HepG2 (cell line): ENCODE measurements around the gene AGXT. TPM values are rescaled to one million over a fixed set of nuclear protein-coding genes. Genes with fewer than 3 reads are reported as not detected.

Experiments
- BRCA1 ChIP-seq: sonication (generic); formaldehyde crosslinking; IDR thresholded peaks from 2 replicates; pipeline ENCODE4 v1.4.0; 2020; ENCODE audit warnings: missing genetic modification reagents
- BRF2 ChIP-seq: sonication (generic); formaldehyde crosslinking; IDR thresholded peaks from 2 replicates; pipeline ENCODE4 v1.8.1; 2022; ENCODE audit warnings: mild to moderate bottlenecking, missing genetic modification reagents
- DMAP1 ChIP-seq: IDR thresholded peaks from 2 replicates; pipeline ENCODE4 v1.6.1; 2016
- DRAP1 ChIP-seq: IDR thresholded peaks from 2 replicates; pipeline ENCODE4 v1.6.1; 2016; ENCODE audit warnings: missing genetic modification reagents, missing compliant biosample characterization
- GATA4 ChIP-seq: sonication (generic); IDR thresholded peaks from 2 replicates; pipeline ENCODE4 v1.6.1; 2016; ENCODE audit warnings: antibody characterized with exemption, low read depth, borderline replicate concordance
- IRF2 ChIP-seq: IDR thresholded peaks from 2 replicates; pipeline ENCODE4 v1.6.1; 2018; ENCODE audit warnings: missing genetic modification reagents, missing compliant biosample characterization
- MAF1 ChIP-seq: sonication (generic); formaldehyde crosslinking; IDR thresholded peaks from 2 replicates; pipeline ENCODE4 v1.5.0; 2020; ENCODE audit warnings: missing genetic modification reagents, borderline replicate concordance
- MAFG ChIP-seq: sonication (generic); formaldehyde crosslinking; IDR thresholded peaks from 2 replicates; pipeline ENCODE4 v1.5.1; 2020; ENCODE audit warnings: mild to moderate bottlenecking, missing genetic modification reagents
- NCOA1 ChIP-seq: sonication (generic); formaldehyde crosslinking; IDR thresholded peaks from 2 replicates; pipeline ENCODE4 v1.9.0; 2021; ENCODE audit warnings: missing genetic modification reagents
- SMAD3 ChIP-seq: sonication (generic); formaldehyde crosslinking; IDR thresholded peaks from 2 replicates; pipeline ENCODE4 v1.4.0; 2020; ENCODE audit warnings: missing genetic modification reagents
- SMYD3 ChIP-seq: sonication (generic); formaldehyde crosslinking; IDR thresholded peaks from 2 replicates; pipeline ENCODE4 v1.8.1; 2023; ENCODE audit warnings: mild to moderate bottlenecking, missing genetic modification reagents
- TBX2 ChIP-seq: sonication (generic); formaldehyde crosslinking; IDR thresholded peaks from 2 replicates; pipeline ENCODE4 v1.5.0; 2020; ENCODE audit warnings: missing genetic modification reagents, mild to moderate bottlenecking, borderline replicate concordance
- UBTF ChIP-seq: sonication (generic); formaldehyde crosslinking; IDR thresholded peaks from 2 replicates; pipeline ENCODE4 v1.4.0; 2020; ENCODE audit warnings: mild to moderate bottlenecking, missing genetic modification reagents
- ZBTB7A ChIP-seq: sonication (generic); formaldehyde crosslinking; IDR thresholded peaks from 2 replicates; pipeline ENCODE4 v1.8.0; 2022; ENCODE audit warnings: mild to moderate bottlenecking, missing genetic modification reagents
- ZNF441 ChIP-seq: sonication (generic); formaldehyde crosslinking; IDR thresholded peaks from 2 replicates; pipeline ENCODE4 v1.7.0; 2021; ENCODE audit warnings: missing genetic modification reagents, borderline replicate concordance
- ZNF574 ChIP-seq: sonication (generic); formaldehyde crosslinking; IDR thresholded peaks from 2 replicates; pipeline ENCODE4 v1.4.0; 2020; ENCODE audit warnings: missing genetic modification reagents
- ZNF781 ChIP-seq: sonication (generic); formaldehyde crosslinking; IDR thresholded peaks from 2 replicates; pipeline ENCODE4 v1.5.1; 2020; ENCODE audit warnings: borderline replicate concordance, mild to moderate bottlenecking, missing genetic modification reagents; ENCODE audit errors: not compliant biosample characterization
- ZSCAN21 ChIP-seq: sonication (generic); formaldehyde crosslinking; IDR thresholded peaks from 2 replicates; pipeline ENCODE4 v1.8.0; 2022; ENCODE audit warnings: mild to moderate bottlenecking, missing genetic modification reagents, moderate library complexity, borderline replicate concordance
- ZSCAN25 ChIP-seq: sonication (generic); formaldehyde crosslinking; IDR thresholded peaks from 2 replicates; pipeline ENCODE4 v1.8.0; 2022; ENCODE audit warnings: mild to moderate bottlenecking, missing genetic modification reagents
- polyA plus RNA-seq, 8 experiments: library from polyadenylated mRNA; depleted of rRNA in 3 of 8; stranded (reverse) in 7 of 8; unstranded in 1 of 8; fragments of >200 nt; fragmentation: Illumina TruSeq in 4 of 8; extraction: Trizol in 4 of 8; gene quantifications; 2 replicates each; pipeline versions ENCODE4 v1.2.1 to v1.2.3, GENCODE V29; 2011 to 2016; ENCODE audit warnings: low read depth in 4 of 8, missing spikeins in 1 of 8, mixed read lengths in 1 of 8; ENCODE audit not compliant: insufficient read depth in 1 of 8
- total RNA-seq, 5 experiments: library from RNA; depleted of rRNA; stranded (reverse); fragments of >200 nt; fragmentation: Illumina TruSeq; extraction: Trizol; gene quantifications; 2 replicates each; pipeline ENCODE4 v1.2.3, GENCODE V29; 2016; ENCODE audit warnings: low read depth in 1 of 5
- TF ChIP-seq, protein P1 (sequence below): IDR thresholded peaks from 2 replicates; pipeline ENCODE4 v1.6.1; 2012; ENCODE audit warnings: inconsistent platforms

Gene AGXT
- total and polyA plus RNA-seq, 2 of the 13 experiments (the other 11 are each of a cell fraction or from before 2014, with no cell fraction given) = 41.9 to 96.1 TPM

DNA sequence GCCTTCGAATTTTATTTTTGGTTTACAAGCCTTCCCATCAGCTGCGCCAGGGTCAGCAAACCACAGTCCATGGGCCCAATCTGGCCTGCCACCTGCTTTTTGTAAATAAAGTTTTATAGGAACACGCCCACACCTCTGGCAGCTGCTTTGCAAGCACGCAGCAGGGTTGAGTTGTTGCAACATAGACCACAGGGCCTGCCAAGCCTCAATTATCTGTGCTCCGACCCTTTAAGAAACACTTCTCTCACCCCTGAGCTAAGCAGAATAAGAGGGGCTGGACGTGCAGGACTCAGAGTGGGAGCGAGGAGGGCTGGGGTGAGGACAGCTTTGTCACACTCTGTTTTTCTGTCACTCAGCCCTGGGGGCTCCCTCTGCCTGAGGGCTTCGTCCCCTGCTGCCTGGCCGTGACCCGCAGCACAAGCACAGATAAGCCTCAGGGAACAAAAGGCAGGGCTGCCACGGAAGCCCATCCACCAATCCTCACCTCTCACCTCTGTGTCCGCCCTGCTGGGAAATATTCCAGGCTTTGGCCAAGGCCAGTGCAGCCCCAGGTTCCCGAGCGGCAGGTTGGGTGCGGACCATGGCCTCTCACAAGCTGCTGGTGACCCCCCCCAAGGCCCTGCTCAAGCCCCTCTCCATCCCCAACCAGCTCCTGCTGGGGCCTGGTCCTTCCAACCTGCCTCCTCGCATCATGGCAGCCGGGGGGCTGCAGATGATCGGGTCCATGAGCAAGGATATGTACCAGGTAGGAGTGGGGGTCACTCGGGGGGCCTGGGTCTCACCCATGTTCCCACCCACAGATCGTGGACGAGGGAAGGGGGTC lies at the start of gene AGXT (continued):
- peak; percentile 74 for TF ChIP-seq UBTF (CRISPR knock-in tag)
- no peak for TF ChIP-seq MAF1 (CRISPR knock-in tag)
- TF ChIP-seq DRAP1 (CRISPR knock-in tag) = peak; percentile 66; the same call in 1 of the 2 replicates
- peak; percentile 55 for TF ChIP-seq ZNF574 (CRISPR knock-in tag)
- TF ChIP-seq SMAD3 (CRISPR knock-in tag) = 0 out of 2 replicates have a peak, but pooled peaks have one; percentile 1
- no peak for TF ChIP-seq ZNF781 (CRISPR knock-in tag)
- peak; percentile 25; the same call in 1 of the 2 replicates for TF ChIP-seq ZSCAN21 (CRISPR knock-in tag)
- peak; percentile 98 for TF ChIP-seq TBX2 (CRISPR knock-in tag)
- TF ChIP-seq IRF2 (CRISPR knock-in tag) = peak; percentile 72
- TF ChIP-seq SMYD3 (CRISPR knock-in tag) = peak; percentile 82; the same call in 1 of the 2 replicates
- TF ChIP-seq, protein P1, sequence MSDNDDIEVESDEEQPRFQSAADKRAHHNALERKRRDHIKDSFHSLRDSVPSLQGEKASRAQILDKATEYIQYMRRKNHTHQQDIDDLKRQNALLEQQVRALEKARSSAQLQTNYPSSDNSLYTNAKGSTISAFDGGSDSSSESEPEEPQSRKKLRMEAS = peak; percentile 95
- peak; percentile 68 for TF ChIP-seq ZBTB7A (CRISPR knock-in tag)
- TF ChIP-seq GATA4 = peak; percentile 57; the same call in 1 of the 2 replicates
- peak; percentile 74 for TF ChIP-seq DMAP1 (CRISPR knock-in tag)
- TF ChIP-seq NCOA1 (CRISPR knock-in tag) = no peak
- peak; percentile 99 for TF ChIP-seq ZSCAN25 (CRISPR knock-in tag)
- peak; percentile 83; the same call in 1 of the 2 replicates for TF ChIP-seq BRF2
- peak; percentile 59; the same call in 1 of the 2 replicates for TF ChIP-seq ZNF441
- 0 out of 2 replicates have a peak, but pooled peaks have one; percentile 5 for TF ChIP-seq MAFG (CRISPR knock-in tag)
- 0 out of 2 replicates have a peak, but pooled peaks have one; percentile 29 for TF ChIP-seq BRCA1 (CRISPR knock-in tag)
